ENCODE results near the gene PRKN.

PRKN gene

DNA sequence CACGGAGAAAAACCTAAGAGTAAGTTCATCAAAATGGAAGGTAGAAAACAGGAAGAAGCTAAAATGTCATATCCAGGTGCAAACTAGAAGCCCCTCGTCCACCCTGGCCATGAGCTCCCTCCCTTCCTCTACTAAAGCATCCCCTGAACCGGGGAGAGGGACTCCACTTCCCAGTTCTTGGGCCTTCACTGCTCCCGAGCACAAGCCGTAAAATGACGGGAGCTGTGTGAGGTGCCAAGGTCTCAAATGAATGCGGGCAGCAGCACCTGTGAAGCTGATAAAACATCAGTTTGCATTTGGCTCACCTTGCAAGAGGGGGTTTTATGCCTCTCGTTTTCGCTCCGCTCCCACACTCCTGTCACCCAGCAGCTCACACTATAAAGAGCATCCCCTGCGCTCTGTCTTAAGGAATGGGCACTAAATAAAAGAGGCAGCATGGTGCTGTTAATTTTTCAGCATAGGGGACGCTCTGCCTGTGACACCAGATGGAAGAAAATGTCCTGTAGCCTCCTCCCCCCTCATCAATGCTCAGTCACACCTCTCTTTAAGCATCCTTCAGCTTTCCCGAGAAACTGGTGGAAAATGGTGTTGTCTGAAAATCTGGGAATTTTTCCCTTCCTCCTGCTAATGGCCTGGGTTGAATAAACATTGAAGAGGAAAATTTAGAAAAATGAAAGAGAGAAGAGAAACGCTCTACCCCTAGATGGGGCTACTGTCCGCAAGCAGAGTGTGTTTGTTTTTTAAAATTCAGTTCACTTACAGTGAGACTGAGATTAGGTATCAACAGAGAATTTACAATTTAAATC lies 890.7 kb downstream of the PRKN start:
- ATAC-seq (ENCODE audit: low read depth) (no peak), DNase-seq (ENCODE audit: low spot score) (no peak)
- Histone ChIP-seq H3K36me3 (ENCODE audit: low read depth) (no peaks in the 10 kb centered on the region), H3K4me3 (ENCODE audit: severe bottlenecking) (no peak overlapping the region), H3K9me3 (ENCODE audit: severe bottlenecking) (no peaks in the 10 kb centered on the region), H3K27ac (ENCODE audit: poor library complexity, severe bottlenecking) (no peak overlapping the region), H3K27me3 (ENCODE audit: insufficient read depth, poor library complexity, severe bottlenecking) (no peaks in the 10 kb centered on the region), H3K4me1 (ENCODE audit: insufficient read depth, poor library complexity, severe bottlenecking) (no peaks in the 10 kb centered on the region)
- TF ChIP-seq, protein P1, sequence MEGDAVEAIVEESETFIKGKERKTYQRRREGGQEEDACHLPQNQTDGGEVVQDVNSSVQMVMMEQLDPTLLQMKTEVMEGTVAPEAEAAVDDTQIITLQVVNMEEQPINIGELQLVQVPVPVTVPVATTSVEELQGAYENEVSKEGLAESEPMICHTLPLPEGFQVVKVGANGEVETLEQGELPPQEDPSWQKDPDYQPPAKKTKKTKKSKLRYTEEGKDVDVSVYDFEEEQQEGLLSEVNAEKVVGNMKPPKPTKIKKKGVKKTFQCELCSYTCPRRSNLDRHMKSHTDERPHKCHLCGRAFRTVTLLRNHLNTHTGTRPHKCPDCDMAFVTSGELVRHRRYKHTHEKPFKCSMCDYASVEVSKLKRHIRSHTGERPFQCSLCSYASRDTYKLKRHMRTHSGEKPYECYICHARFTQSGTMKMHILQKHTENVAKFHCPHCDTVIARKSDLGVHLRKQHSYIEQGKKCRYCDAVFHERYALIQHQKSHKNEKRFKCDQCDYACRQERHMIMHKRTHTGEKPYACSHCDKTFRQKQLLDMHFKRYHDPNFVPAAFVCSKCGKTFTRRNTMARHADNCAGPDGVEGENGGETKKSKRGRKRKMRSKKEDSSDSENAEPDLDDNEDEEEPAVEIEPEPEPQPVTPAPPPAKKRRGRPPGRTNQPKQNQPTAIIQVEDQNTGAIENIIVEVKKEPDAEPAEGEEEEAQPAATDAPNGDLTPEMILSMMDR (IDR thresholded peaks at IDR 0.05; ENCODE audit: poor library complexity, severe bottlenecking) = no peak

DNA sequence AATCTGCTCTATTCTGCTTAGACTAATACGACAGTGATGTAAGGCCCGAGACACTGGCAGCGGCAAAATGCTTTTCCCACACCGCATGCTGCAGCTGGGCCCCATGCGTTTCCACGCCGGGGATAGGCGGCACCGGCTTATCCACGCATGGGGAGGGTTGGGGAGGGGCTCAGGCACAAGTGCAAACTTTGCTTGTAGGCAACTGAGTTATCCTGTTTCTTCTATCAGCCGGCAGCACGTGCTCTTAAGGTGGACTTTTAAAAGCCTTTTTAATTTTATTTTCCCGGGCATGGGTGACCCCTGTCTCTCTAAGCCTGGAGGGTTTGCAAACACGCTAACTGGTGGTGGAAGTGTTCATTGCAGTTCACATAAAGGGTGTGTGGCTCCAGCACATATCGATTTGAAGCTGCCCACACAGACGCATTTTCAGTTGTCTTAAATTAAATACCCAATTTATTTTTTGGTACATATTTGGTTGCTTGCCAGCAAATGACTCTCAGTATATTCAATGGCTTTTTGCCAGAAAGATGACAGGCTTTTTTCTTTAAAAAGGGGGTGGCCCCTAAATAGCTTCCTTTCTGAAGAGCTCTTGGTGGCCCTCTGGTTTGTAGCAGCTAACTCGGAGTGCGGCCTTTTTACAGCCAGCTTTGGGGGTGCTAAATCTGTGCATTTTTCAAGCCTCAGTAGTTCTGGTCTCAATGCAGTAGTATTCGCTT lies 891.9 kb downstream of the PRKN start:
- Histone ChIP-seq H3K27ac (ENCODE audit: poor library complexity, severe bottlenecking) (no peak overlapping the region), H3K9me3 (ENCODE audit: severe bottlenecking) (no peaks in the 10 kb centered on the region), H3K36me3 (ENCODE audit: low read depth) (no peaks in the 10 kb centered on the region), H3K27me3 (ENCODE audit: insufficient read depth, poor library complexity, severe bottlenecking) (no peaks in the 10 kb centered on the region), H3K4me3 (ENCODE audit: severe bottlenecking) (no peak overlapping the region), H3K4me1 (ENCODE audit: insufficient read depth, poor library complexity, severe bottlenecking) (no peaks in the 10 kb centered on the region)
- DNase-seq (ENCODE audit: low spot score) (no peak), ATAC-seq (ENCODE audit: low read depth) (no peak)
- TF ChIP-seq, protein P1 (IDR thresholded peaks at IDR 0.05; ENCODE audit: poor library complexity, severe bottlenecking) = no peak

DNA sequence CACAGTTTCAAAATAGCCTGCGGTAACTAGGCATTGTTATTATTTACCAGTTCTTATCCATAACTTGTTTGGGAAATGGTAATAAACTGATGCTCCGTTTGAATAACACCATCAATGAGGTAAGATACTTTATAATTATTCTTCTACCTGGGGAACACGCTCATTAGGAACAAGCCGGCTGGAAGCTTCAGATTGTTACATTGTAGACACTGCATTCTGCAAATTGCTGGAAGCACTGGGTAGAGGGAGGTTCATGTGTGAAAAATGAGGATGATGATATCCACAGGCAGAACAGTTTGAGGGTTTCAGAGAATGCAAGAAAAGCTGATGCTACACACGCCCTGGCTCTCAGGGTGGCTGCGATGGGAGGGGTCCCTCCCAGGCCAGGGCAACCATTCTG lies 893.1 kb downstream of the PRKN start:
- no peaks in the 10 kb centered on the region for H3K27me3 ChIP-seq (ENCODE audit: insufficient read depth, poor library complexity, severe bottlenecking)
- H3K9me3 ChIP-seq (ENCODE audit: severe bottlenecking) = no peaks in the 10 kb centered on the region
- H3K4me1 ChIP-seq (ENCODE audit: insufficient read depth, poor library complexity, severe bottlenecking) = no peaks in the 10 kb centered on the region
- H3K4me3 ChIP-seq (ENCODE audit: severe bottlenecking) = no peak overlapping the region
- TF ChIP-seq, protein P1 (IDR thresholded peaks at IDR 0.05; ENCODE audit: poor library complexity, severe bottlenecking) = no peak
- DNase-seq (ENCODE audit: low spot score) (no peak), ATAC-seq (ENCODE audit: low read depth) (no peak)
- H3K27ac ChIP-seq (ENCODE audit: poor library complexity, severe bottlenecking) = no peak overlapping the region
- no peaks in the 10 kb centered on the region for H3K36me3 ChIP-seq (ENCODE audit: low read depth)

DNA sequence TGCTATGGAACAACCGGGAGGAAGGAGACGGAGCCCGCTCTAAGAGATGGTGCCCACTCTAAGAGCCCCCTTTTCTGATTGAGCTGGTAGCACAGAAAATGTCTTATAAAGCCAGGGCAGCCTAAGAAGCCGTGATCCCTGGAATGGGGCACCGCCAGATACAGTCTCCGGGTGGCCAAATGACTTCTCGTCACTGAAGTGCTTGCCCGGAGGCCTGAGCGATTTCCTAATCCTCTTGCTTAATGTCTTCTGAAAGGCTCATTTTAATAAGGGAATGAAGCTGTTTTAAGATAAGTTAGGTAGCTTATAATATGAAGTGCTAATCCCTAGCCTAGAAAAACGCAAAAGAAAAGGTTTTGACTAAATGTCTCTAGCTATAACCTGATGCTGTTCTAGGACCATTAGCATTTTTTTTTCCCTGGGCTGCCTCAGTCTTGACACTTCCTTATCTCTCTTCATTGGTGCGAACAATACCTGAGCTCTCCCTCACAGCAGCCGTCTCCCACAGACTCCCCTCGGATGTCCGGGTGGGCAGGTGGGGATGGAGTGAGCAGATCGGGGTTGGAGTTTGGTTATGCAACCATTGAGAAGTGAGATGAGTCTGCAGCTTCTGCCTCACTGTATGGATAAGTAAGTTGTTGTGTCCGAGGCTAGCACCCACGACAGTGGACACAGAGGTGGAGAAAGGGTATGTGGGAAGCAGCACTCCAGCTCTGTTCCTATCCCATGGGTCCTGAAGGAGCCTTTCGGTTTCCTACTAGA lies 894.3 kb downstream of the PRKN start:
- DNase-seq (ENCODE audit: low spot score) (no peak), ATAC-seq (ENCODE audit: low read depth) (no peak)
- H3K36me3 ChIP-seq (ENCODE audit: low read depth) = no peaks in the 10 kb centered on the region
- no peaks in the 10 kb centered on the region for H3K27me3 ChIP-seq (ENCODE audit: insufficient read depth, poor library complexity, severe bottlenecking)
- no peaks in the 10 kb centered on the region for H3K9me3 ChIP-seq (ENCODE audit: severe bottlenecking)
- no peaks in the 10 kb centered on the region for H3K4me1 ChIP-seq (ENCODE audit: insufficient read depth, poor library complexity, severe bottlenecking)
- TF ChIP-seq, protein P1 (IDR thresholded peaks at IDR 0.05; ENCODE audit: poor library complexity, severe bottlenecking) = no peak
- no peak overlapping the region for H3K4me3 ChIP-seq (ENCODE audit: severe bottlenecking)
- H3K27ac ChIP-seq (ENCODE audit: poor library complexity, severe bottlenecking) = no peak overlapping the region
